GM19240 (cell line): ENCODE data around the gene FURIN.
"Not testable (repeated sequence)": the region's sequence is repeated elsewhere in the genome, so short reads cannot be mapped to it uniquely, and the experiment has no call there.

Experiments
- DNase-seq: peaks from one replicate; pipeline ENCODE4 v3.0.0; 2011; ENCODE audit warnings: low spot score; ENCODE audit not compliant: insufficient read length

FURIN gene

GRCh38 chr15:90844696-90845095 lies 23.7 kb upstream of the FURIN start:
- DNase-seq = no peak

GRCh38 chr15:90845201-90845949 lies 23.0 kb upstream of the FURIN start:
- no peak for DNase-seq

GRCh38 chr15:90849424-90849823 lies 19.0 kb upstream of the FURIN start:
- not testable (repeated sequence) for DNase-seq

GRCh38 chr15:90851114-90851513 lies 17.3 kb upstream of the FURIN start:
- no peak for DNase-seq

GRCh38 chr15:90851940-90852339 lies 16.4 kb upstream of the FURIN start:
- DNase-seq = no peak

GRCh38 chr15:90855139-90855538 lies 13.2 kb upstream of the FURIN start:
- DNase-seq = no peak

- DNase-seq = no peak
Measured at GRCh38 chr15:90857337-90857736, 11.1 kb upstream of the FURIN start.

- no peak for DNase-seq
Measured at GRCh38 chr15:90857883-90858443, 10.4 kb upstream of the FURIN start.

GRCh38 chr15:90859234-90860131 lies 8.9 kb upstream of the FURIN start:
- no peak for DNase-seq

GRCh38 chr15:90860450-90860849 lies 7.9 kb upstream of the FURIN start:
- no peak for DNase-seq

GRCh38 chr15:90860942-90861675 lies 7.3 kb upstream of the FURIN start:
- no peak for DNase-seq

- DNase-seq = no peak
Measured at GRCh38 chr15:90862487-90862886, 5.9 kb upstream of the FURIN start.

- DNase-seq = no peak
Measured at GRCh38 chr15:90862964-90863778, 5.2 kb upstream of the FURIN start.

- DNase-seq = no peak
Measured at GRCh38 chr15:90863987-90864386, 4.4 kb upstream of the FURIN start.

GRCh38 chr15:90864507-90864906 lies 3.9 kb upstream of the FURIN start:
- no peak for DNase-seq

- DNase-seq = no peak
Measured at GRCh38 chr15:90865702-90866101, 2.7 kb upstream of the FURIN start.

GRCh38 chr15:90866161-90866715 lies 2.1 kb upstream of the FURIN start:
- no peak for DNase-seq

GRCh38 chr15:90866800-90867199 lies 1.6 kb upstream of the FURIN start:
- DNase-seq = no peak

GRCh38 chr15:90869140-90869541 lies 753 bp downstream of the FURIN start:
- no peak for DNase-seq

GRCh38 chr15:90869601-90870353 lies 1.4 kb downstream of the FURIN start:
- no peak for DNase-seq
